Left ventricle myocardium inferior (tissue), 1 donor: ENCODE results near the gene ULBP3. TPM values are rescaled to one million over a fixed set of nuclear protein-coding genes. Genes with fewer than 3 reads are reported as not detected.

Source experiments
- DNase-seq: peaks from one replicate; pipeline ENCODE4 v3.0.0-alpha.2; 2020
- H3K27ac ChIP-seq: fragments of 200-600 bp; replicated peaks from 2 replicates; pipeline ENCODE4 v1.8.0; 2021
- H3K27me3 ChIP-seq: fragments of 200-600 bp; 2 replicates; pipeline ENCODE4 v1.8.0; 2021; ENCODE audit warnings: low read depth
- H3K36me3 ChIP-seq: fragments of 200-600 bp; 2 replicates; pipeline ENCODE4 v1.8.0; 2021
- H3K4me1 ChIP-seq: fragments of 200-600 bp; 2 replicates; pipeline ENCODE4 v1.8.0; 2021
- H3K4me3 ChIP-seq: fragments of 200-600 bp; 2 replicates; pipeline ENCODE4 v1.8.0; 2021; ENCODE audit warnings: mild to moderate bottlenecking, moderate library complexity
- H3K9me3 ChIP-seq: fragments of 200-600 bp; replicated peaks from 2 replicates; pipeline ENCODE4 v1.8.0; 2021
- intact Hi-C: fragments of 100-400 bp; cut with micrococcal nuclease; formaldehyde crosslinking; loops from one replicate; pipeline ENCODE4 v1.11.0; 2022
- total RNA-seq: library from RNA; stranded (reverse); fragmentation: NEBNext Ultra II Directional; extraction: Animal tissue kit (Norgen Biotek cat#: 25700); gene quantifications from one replicate; pipeline ENCODE4 v1.2.1, GENCODE V29; 2021
- TF ChIP-seq, protein P1 (sequence below): fragments of 200-600 bp; IDR thresholded peaks from 2 replicates; pipeline ENCODE4 v1.8.0; 2021; ENCODE audit warnings: antibody characterized with exemption, mild to moderate bottlenecking, borderline replicate concordance
- donor health status: DM: no; HTN: yes; CAD: no; lungs with severe emphysema.

The ULBP3 gene
- total RNA-seq, 1 donor from 2014 or later, result 0.99 TPM

DNA sequence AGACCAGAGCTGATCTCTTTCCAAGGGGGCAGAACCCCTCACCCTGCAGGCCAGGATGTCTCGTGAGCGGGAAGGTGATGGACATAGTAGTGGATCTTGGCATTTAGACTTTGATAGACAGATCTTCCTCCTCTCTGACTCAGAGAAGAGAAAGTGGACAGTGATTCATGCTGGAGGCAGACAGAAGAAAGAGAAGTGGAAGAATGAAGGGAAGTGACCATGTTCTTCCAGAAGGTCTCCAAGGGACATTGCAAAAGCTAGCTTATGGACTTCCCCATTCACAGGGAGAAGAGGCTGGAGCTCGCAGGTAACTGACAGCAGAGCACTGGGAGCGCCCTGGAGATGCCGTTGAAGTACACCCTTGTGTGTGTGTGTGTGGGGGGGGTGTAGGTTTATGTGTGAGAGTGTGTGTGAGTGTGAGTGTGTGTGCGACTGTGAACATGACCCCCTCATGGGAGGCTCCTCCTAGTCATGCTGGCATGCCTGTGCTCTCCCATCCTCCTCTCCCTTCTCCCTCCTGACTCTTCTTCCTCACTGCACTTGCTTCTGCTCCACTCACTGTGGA lies 35.6 kb downstream of the ULBP3 start:
- Histone ChIP-seq H3K27ac (no peak overlapping the region), H3K4me3 (no peak overlapping the region), H3K27me3 (peaks cover 60% of the 10 kb centered on the region), H3K9me3 (no peaks in the 10 kb centered on the region), H3K4me1 (peaks cover 12% of the 10 kb centered on the region), H3K36me3 (no peaks in the 10 kb centered on the region)
- no peak for DNase-seq
- intact Hi-C loops, result no loop called here
- TF ChIP-seq, protein P1, sequence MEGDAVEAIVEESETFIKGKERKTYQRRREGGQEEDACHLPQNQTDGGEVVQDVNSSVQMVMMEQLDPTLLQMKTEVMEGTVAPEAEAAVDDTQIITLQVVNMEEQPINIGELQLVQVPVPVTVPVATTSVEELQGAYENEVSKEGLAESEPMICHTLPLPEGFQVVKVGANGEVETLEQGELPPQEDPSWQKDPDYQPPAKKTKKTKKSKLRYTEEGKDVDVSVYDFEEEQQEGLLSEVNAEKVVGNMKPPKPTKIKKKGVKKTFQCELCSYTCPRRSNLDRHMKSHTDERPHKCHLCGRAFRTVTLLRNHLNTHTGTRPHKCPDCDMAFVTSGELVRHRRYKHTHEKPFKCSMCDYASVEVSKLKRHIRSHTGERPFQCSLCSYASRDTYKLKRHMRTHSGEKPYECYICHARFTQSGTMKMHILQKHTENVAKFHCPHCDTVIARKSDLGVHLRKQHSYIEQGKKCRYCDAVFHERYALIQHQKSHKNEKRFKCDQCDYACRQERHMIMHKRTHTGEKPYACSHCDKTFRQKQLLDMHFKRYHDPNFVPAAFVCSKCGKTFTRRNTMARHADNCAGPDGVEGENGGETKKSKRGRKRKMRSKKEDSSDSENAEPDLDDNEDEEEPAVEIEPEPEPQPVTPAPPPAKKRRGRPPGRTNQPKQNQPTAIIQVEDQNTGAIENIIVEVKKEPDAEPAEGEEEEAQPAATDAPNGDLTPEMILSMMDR, result no peak

DNA sequence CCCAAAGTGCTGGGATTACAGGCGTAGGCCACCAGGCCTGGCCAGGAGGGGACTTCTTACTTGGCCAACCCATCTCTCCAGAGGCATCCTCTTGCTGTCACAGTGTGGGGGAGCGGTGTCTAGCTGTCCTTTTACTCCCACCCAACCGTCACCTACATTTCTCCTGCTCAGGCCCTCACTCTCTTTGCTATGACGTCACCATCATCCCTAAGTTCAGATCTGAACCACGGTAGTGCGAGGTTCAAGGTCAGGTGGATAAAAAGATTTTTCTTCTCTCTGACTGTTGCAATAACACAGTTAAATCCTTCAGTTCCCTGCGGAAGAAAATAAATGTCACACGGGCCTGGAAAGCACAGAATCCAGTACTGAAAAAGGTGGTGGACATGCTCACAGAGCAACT lies 36.3 kb downstream of the ULBP3 start:
- intact Hi-C loops, result no loop called here

DNA sequence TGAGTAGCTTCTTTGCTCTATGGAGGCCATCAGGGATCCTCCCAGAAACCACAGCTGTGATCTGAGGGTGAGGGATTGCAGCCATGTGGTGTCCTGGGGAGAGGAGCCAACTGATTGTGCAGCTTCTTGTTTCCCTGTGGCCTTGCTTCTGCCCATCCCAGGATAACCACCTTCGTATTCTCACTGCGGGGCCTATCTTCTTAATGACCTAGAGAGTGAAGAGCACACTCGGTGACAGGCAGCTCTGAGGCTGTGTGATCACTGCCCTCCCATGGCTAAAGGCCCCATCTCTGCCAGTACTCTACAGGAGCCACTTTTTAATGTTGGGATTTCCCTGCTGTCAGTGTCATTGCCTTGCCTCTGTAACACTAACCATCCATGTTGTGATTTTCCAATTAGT lies 38.3 kb downstream of the ULBP3 start:
- no peak overlapping the region for H3K4me3 ChIP-seq
- H3K9me3 ChIP-seq, result no peaks in the 10 kb centered on the region
- intact Hi-C loops, result no loop called here
- TF ChIP-seq, protein P1, result no peak
- no peaks in the 10 kb centered on the region for H3K36me3 ChIP-seq
- H3K27ac ChIP-seq, result no peak overlapping the region
- peaks cover 60% of the 10 kb centered on the region for H3K27me3 ChIP-seq
- peaks cover 5% of the 10 kb centered on the region for H3K4me1 ChIP-seq
- DNase-seq, result no peak

More for the DNA sequence above, 36.3 kb downstream of the ULBP3 start:
- no peak for DNase-seq
- no peak overlapping the region for H3K4me3 ChIP-seq
- H3K36me3 ChIP-seq, result no peaks in the 10 kb centered on the region
- H3K9me3 ChIP-seq, result no peaks in the 10 kb centered on the region
- peaks cover 60% of the 10 kb centered on the region for H3K27me3 ChIP-seq
- TF ChIP-seq, protein P1, result no peak
- no peak overlapping the region for H3K27ac ChIP-seq
- peaks cover 5% of the 10 kb centered on the region for H3K4me1 ChIP-seq

DNA sequence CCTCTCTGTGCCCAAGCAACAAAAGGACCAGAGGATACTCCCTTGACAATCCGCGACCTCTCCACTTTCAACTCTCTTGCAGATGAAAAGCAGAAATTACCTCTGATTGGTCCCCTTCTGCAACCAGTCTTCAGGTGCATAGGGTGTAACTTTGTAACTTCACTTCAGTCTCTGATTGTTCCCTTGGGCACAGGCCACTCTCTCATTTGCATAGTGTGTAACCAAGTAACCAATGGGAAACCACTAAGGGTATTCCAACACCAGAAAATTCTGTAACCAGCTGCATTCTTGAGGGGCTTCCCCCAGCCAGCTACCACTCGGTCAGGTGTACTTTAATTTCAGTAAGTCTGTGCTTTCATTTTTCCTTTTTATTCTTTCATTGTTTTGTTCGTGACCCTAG lies 39.2 kb downstream of the ULBP3 start:
- TF ChIP-seq, protein P1, result no peak
- intact Hi-C loops, result no loop called here
- Histone ChIP-seq H3K36me3 (no peaks in the 10 kb centered on the region), H3K27ac (no peak overlapping the region), H3K9me3 (no peaks in the 10 kb centered on the region), H3K4me1 (peaks cover 13% of the 10 kb centered on the region), H3K27me3 (peaks cover 60% of the 10 kb centered on the region), H3K4me3 (no peak overlapping the region)
- DNase-seq, result no peak

DNA sequence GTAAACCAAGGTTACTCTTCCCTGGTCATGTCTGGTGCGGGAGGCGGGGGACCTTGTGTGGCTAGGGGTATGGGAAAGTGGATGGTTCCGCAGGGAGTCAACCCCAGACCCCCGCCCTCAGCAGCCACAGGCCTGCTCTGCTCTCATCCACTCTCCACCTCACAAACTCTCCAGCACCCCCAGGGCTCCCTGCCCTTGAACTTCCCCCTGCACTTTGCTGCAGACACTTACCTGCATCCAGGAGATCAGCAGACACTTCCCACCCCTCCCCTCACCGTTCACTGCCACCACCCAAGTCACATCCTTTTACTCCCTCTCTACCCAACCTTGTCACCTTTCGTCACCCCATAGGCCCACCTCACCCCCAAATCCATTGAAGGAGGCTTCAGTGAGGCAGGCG lies 39.6 kb downstream of the ULBP3 start:
- peaks cover 13% of the 10 kb centered on the region for H3K4me1 ChIP-seq
- no peak overlapping the region for H3K4me3 ChIP-seq
- TF ChIP-seq, protein P1, result no peak
- no peaks in the 10 kb centered on the region for H3K36me3 ChIP-seq
- no peaks in the 10 kb centered on the region for H3K9me3 ChIP-seq
- no peak for DNase-seq
- H3K27me3 ChIP-seq, result peaks cover 60% of the 10 kb centered on the region
- intact Hi-C loops, result no loop called here
- H3K27ac ChIP-seq, result no peak overlapping the region

DNA sequence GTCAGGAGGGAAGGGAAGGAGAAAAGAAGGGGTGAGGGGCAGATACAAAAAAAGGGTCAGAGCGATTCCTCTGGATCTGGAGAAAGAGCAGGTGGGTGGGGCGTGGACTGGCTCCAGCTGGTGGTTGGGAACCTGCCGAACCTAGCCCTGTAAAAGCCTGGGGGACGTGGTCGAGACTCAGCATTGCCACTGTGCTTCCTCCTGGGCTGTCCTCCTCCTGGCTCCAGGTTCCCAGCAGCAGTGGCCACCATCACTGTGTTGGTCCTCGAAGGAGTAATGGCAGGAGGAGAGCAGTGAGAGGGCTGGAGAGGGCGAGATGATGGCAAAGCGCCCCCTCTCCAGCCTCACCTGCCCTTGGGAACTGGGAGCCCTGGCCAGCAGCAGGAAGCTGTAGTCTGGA lies 40.1 kb downstream of the ULBP3 start:
- H3K36me3 ChIP-seq, result no peaks in the 10 kb centered on the region
- intact Hi-C loops, result no loop called here

More for the DNA sequence above, 40.1 kb downstream of the ULBP3 start:
- no peaks in the 10 kb centered on the region for H3K9me3 ChIP-seq
- H3K27ac ChIP-seq, result no peak overlapping the region
- no peak overlapping the region for H3K4me3 ChIP-seq
- DNase-seq, result no peak
- H3K27me3 ChIP-seq, result peaks cover 61% of the 10 kb centered on the region
- peaks cover 13% of the 10 kb centered on the region for H3K4me1 ChIP-seq
- TF ChIP-seq, protein P1, result no peak
